ENCODE data around the gene FGF1.

The FGF1 gene

DNA sequence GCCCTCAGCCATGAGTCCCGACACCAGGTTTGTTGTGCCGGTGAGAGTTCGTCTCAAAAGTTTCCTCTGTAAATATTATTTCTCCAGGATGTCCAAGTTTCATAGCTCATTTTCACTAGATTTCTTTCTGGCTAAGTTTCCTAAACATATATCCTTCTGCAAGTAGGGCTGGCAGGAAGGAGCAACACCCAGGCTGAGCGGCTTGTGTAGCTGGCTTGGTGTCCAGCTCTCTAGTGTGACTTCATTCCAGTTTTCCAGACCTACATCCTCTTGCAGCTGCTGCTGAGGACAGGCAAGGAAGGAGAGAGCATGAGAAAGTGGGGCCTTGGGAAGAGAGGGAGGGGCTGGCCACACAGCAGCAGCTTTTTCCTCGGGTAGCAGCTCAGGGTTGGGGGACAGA, 80.3 kb downstream of the FGF1 start:
- no peak for DNase-seq

GRCh38 chr5:142602720-142603245, 83.1 kb downstream of the FGF1 start:
- DNase-seq, result no peak

- DNase-seq, result no peak
These were observed 84.5 kb downstream of the FGF1 start for GRCh38 chr5:142601432-142601831.

DNA sequence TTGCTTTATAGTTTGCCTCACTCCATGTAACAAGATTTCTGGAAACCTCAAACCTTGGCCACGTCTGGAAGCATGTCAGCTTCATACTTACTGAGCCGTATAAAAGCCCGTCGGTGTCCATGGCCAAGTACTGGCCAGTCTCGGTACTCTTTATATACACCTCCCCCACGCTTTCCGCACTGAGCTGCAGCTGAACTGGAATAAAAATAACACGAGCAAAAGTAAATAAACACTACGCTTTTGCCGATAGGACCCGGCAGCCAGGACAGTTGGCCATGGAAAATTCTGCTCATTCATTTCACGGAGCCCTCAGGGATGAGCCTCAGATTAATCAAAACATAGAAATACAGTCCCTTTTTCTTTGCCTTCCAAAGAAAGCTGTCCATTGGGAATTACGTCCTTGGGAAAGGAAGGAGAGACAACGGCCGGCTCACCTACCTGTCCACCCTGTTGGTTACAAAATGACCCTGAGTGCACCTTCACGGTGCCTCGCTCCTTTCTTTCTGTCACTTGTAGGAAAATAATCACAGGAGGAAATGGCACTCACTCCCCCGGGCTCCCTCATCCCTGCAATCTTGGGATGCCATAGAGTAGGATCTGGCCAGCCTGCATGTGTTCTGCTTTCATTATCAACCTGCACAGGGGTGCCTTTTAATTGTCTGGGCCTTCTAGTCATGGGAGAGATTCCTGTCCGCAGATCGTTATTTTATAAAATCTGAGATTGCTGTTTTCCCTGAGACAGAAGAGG, 85.1 kb downstream of the FGF1 start:
- peak; percentile 17 for DNase-seq

- DNase-seq, result no peak
These were observed 85.8 kb downstream of the FGF1 start for GRCh38 chr5:142600092-142600491.

- no peak for DNase-seq
These were observed 87.6 kb downstream of the FGF1 start for GRCh38 chr5:142598338-142598700.

- no peak for DNase-seq
These were observed 88.1 kb downstream of the FGF1 start for GRCh38 chr5:142597546-142598337.

DNA sequence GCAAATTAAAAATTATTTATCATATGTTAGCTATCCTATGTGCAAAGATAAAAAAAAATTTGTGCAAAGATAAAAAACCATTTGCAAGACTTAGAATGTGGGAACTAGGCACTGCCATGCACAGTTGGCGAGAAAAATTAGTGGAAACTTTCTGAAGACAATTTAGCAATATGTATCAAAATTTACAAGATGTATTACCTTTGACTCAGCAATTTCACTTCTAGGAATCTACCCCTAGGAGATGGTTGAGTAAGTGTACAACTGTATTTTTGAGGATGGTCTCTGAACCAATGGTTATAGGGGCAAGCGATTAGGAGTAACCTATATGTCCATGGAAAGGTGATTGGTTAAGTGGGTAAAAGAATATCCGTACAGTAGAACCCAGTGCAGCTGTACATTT, 88.9 kb downstream of the FGF1 start:
- no peak for DNase-seq

DNA sequence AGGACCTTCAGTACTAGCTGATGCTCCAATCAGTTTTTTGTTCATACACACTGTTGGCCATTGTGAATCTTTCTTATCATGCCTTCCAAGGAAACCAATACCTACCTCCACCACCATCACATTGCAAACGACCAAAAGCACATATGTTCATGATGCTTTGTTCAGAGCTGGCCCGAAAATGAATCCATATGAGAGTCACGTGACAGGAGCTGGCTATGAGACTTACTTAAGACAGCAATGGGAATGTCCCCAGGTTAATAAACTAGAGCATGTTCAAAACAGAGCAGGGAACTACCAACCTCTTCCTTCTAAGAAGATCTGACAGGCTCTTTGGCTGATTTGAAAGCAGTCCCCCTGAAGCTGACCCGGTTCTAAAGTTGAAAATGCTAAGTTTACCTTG, 93.5 kb downstream of the FGF1 start:
- no peak for DNase-seq

DNA sequence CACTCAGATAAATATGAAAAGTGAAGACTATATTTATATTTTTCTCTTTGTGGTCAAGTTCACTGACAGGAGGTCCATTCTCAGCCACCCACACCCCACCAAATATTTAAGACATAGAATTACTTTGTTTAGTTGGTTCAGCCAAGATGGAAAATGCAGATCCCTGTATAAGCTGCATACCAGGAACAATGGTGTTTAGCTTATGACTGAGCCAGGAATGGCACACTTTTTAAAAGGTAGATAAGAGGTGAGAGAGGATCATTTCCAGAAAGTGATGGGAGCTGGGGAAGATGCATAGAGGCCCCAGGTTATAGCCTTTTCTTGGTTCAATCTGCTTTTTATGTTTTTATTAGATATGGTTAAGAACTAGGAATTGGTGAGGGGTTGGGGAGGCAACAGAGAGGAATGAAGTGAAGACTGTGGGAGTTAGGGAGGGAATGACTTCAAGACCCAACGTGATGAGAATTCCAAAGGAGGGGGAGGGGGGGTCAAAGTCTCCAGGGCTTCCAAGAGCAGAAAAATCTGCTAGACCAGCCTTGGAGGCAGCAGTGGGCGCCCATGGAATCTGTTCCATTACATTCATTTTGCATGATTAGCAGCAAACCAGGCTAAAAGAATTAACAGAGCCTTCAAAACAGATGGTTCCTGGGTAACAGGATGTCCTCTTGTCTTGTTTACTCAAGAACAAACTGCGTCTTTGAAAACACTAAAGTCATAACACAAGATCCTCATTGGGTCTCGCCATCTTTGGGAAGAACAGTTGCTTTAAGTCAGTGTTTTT, 95.2 kb downstream of the FGF1 start:
- no peak for DNase-seq

GRCh38 chr5:142589720-142590119, 96.2 kb downstream of the FGF1 start:
- no peak for DNase-seq

GRCh38 chr5:142587354-142587965, 98.4 kb downstream of the FGF1 start:
- DNase-seq, result peak; percentile 16

- no peak for DNase-seq
These were observed 99.3 kb downstream of the FGF1 start for GRCh38 chr5:142586552-142586951.

DNA sequence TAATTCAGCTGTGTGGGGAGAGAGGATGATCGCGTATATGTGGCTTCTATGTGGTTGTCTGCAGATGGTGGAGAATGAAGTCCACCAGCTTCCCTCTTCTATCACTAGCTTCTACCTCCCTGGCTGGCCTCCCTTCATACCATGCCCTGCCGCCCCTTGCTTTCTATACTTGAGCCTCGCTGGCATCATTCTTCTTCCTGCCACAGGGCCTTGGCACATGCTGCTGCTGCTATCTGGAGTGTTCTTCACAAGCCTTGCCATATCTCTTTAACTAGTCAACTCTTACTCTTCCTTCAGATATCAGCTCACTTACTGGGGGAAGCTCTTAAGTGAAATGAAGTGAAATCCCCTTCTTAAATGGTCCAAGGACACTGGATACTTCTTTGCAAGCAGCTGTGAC, 100.4 kb downstream of the FGF1 start:
- no peak for DNase-seq

DNA sequence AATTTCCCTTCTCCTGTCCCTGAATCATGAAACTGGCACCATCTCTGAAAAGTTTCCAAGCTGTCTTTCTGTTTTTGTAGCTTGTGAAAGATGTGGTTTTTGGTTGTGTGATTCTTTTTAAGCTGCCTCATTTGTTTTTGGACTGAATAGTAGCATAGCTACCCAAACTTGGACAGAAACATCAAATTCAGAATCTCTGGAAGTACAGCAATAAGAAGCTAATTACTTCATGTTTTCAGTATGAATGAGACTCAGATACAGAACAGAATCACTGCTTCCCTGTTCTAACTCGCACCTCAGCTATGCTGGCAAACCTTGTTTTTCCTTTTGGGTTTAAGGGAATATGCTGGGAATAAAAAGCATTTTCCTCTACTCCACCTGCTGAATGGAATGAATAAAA, 101.0 kb downstream of the FGF1 start:
- DNase-seq, result no peak

- DNase-seq, result no peak
These were observed 107.6 kb downstream of the FGF1 start for GRCh38 chr5:142578161-142578830.

DNA sequence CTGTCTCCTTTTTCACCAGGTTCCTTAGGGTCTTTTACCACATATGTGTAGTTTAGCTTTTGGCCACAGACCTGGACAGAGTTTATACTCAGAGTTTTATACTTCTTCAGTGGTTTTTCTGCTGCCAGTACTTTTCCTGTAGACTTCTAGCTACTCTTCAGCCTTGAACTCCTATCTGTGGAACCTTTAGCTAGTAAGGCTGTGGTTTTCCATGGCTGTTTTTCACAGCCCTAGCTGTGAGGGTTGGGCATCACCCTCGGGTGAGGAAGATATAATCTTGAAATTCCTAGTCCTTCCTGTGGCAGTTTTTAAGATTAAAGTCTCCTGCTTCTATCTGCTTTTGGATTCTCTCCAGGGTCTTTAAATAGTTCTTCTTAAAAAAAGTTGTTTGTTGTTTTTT, 109.1 kb downstream of the FGF1 start:
- DNase-seq, result no peak

GRCh38 chr5:142576303-142576702, 109.6 kb downstream of the FGF1 start:
- DNase-seq, result no peak

- no peak for DNase-seq
These were observed 113.9 kb downstream of the FGF1 start for GRCh38 chr5:142572006-142572405.

GRCh38 chr5:142571371-142571770, 114.5 kb downstream of the FGF1 start:
- no peak for DNase-seq

DNA sequence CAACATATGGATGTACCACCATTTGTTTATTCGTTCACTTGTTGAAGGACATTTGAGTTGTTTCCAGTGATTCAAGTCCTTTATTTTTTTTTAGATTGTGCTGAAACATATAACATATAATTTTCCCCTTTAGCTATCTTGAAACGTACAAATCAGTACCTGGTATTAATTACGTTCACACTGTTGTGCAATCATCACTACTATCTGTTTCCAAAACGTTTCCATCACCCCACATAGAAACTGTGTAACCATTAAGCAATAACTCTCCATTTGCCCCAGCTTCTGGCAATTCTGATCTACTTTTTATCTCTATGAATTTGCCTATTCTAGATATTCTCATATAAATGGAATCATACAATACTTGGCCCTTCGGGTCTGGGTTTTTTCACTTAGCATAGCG, 116.0 kb downstream of the FGF1 start:
- DNase-seq, result no peak

GRCh38 chr5:142568996-142569335, 116.9 kb downstream of the FGF1 start:
- DNase-seq, result no peak
